B cell (primary cell): ENCODE data around the gene PDE11A. TPM values are rescaled to one million over a fixed set of nuclear protein-coding genes. Genes with fewer than 3 reads are reported as not detected.
A peak's percentile ranks its signal among the peaks of the same experiment; 100 is the strongest.

Source experiments
- ATAC-seq: fragments of 200-7000 bp; cut with Tn5 transposase; one replicate; pipeline ENCODE4 v1.10.0; 2021; ENCODE audit warnings: low read depth, mild to moderate bottlenecking, moderate number of reproducible peaks, moderate library complexity
- CTCF ChIA-PET: fragments of 350-600 bp; sonication (Branson Sonifier 250); formaldehyde crosslinking; loops from one replicate; lab custom pipeline; 2021; ENCODE audit warnings: antibody characterized with exemption, inconsistent platforms; lab: Charles Lee
- POLR2A ChIA-PET: fragments of 350-600 bp; sonication (Branson Sonifier 250); formaldehyde crosslinking; loops from one replicate; lab custom pipeline; 2021; ENCODE audit warnings: antibody characterized with exemption; lab: Charles Lee
- DNase-seq: peaks from one replicate; pipeline ENCODE4 v3.0.0; 2013
- H2AFZ ChIP-seq: 2 replicates; pipeline ENCODE4 v1.6.1; 2012; ENCODE audit warnings: mild to moderate bottlenecking, low read depth, low read length; ENCODE audit not compliant: insufficient read depth, poor library complexity, severe bottlenecking
- H3K27ac ChIP-seq, 2 donors: 1 replicate in 1 of 2; 2 replicates in 1 of 2; pipeline ENCODE4 v1.5.1; 2012 to 2013; ENCODE audit warnings: low read length in 2 of 2, mild to moderate bottlenecking in 2 of 2, moderate library complexity in 1 of 2
- H3K27me3 ChIP-seq, 4 experiments: fragments of 200-600 bp in 1 of 4; sonication (generic) in 1 of 4; replicated peaks in 1 of 4; 1 replicate in 2 of 4; 2 replicates in 2 of 4; pipeline versions ENCODE4 v1.6.1 to v1.7.0; 2013 to 2016; ENCODE audit warnings: low read length in 3 of 4, mild to moderate bottlenecking in 2 of 4, mixed read lengths in 1 of 4, moderate library complexity in 1 of 4; ENCODE audit not compliant: insufficient read depth in 4 of 4, control insufficient read depth in 3 of 4; ENCODE audit errors: control extremely low read depth in 1 of 4
- H3K36me3 ChIP-seq, 2 experiments: replicated peaks in 1 of 2; 1 replicate in 1 of 2; 2 replicates in 1 of 2; pipeline versions ENCODE4 v1.6.1 to v1.7.1; 2013; ENCODE audit warnings: low read length in 1 of 2; ENCODE audit not compliant: insufficient read depth in 2 of 2, control insufficient read depth in 1 of 2; ENCODE audit errors: control extremely low read depth in 1 of 2, extremely low read depth in 1 of 2
- H3K4me1 ChIP-seq, 2 donors: fragments of 200-600 bp in 1 of 2; sonication (generic) in 1 of 2; 1 replicate in 1 of 2; 2 replicates in 1 of 2; pipeline versions ENCODE4 v1.5.1 to v1.6.1; 2013 to 2017; ENCODE audit warnings: low read length in 2 of 2; ENCODE audit not compliant: control insufficient read depth in 2 of 2, insufficient read depth in 2 of 2
- H3K4me2 ChIP-seq: replicated peaks from 2 replicates; pipeline ENCODE3; 2012; ENCODE audit warnings: mild to moderate bottlenecking, low read depth, low read length; ENCODE audit not compliant: poor library complexity, severe bottlenecking
- H3K4me3 ChIP-seq, 5 experiments: fragments of 200-600 bp in 1 of 5; sonication (generic) in 1 of 5; 1 replicate in 3 of 5; 2 replicates in 2 of 5; pipeline versions ENCODE4 v1.5.1 to v1.7.0; 2011 to 2016; ENCODE audit warnings: low read length in 4 of 5, mild to moderate bottlenecking in 4 of 5, low read depth in 2 of 5, control low read depth in 1 of 5, moderate library complexity in 1 of 5; ENCODE audit not compliant: insufficient read depth in 1 of 5; ENCODE audit errors: control extremely low read depth in 1 of 5, extremely low read depth in 1 of 5
- H3K79me2 ChIP-seq: fragments of 200-600 bp; sonication (generic); one replicate; pipeline ENCODE4 v1.6.0; 2016; ENCODE audit warnings: low read length; ENCODE audit not compliant: control insufficient read depth, insufficient read depth
- H3K9ac ChIP-seq: fragments of 200-600 bp; sonication (generic); 2 replicates; pipeline ENCODE4 v1.6.1; 2017; ENCODE audit warnings: mild to moderate bottlenecking, low read length, moderate library complexity
- H3K9me3 ChIP-seq, 3 donors: one replicate each; pipeline versions ENCODE4 v1.6.1 to v1.7.1; 2013; ENCODE audit warnings: low read length in 2 of 3; ENCODE audit not compliant: control insufficient read depth in 2 of 3, insufficient read depth in 1 of 3; ENCODE audit errors: control extremely low read depth in 1 of 3
- H4K20me1 ChIP-seq: 2 replicates; pipeline ENCODE4 v1.6.0; 2012; ENCODE audit warnings: mild to moderate bottlenecking, low read length; ENCODE audit not compliant: insufficient read depth, control insufficient read depth, poor library complexity, severe bottlenecking
- H3K27ac Mint-ChIP-seq: one replicate; pipeline ENCODE4 v1.8.0; 2021; ENCODE audit warnings: mixed read lengths
- H3K27me3 Mint-ChIP-seq: one replicate; pipeline ENCODE4 v1.8.0; 2021; ENCODE audit warnings: mixed read lengths
- H3K4me1 Mint-ChIP-seq: one replicate; pipeline ENCODE4 v1.8.0; 2021; ENCODE audit warnings: mixed read lengths
- H3K4me3 Mint-ChIP-seq: one replicate; pipeline ENCODE4 v1.8.0; 2021; ENCODE audit warnings: mixed read lengths
- H3K9me3 Mint-ChIP-seq: one replicate; pipeline ENCODE4 v1.8.0; 2022; ENCODE audit warnings: mixed read lengths; ENCODE audit not compliant: insufficient read depth
- EZH2 ChIP-seq: IDR thresholded peaks from 2 replicates; pipeline ENCODE4 v1.6.1; 2012; ENCODE audit warnings: borderline replicate concordance, low read depth, mild to moderate bottlenecking, moderate library complexity, low read length; ENCODE audit not compliant: insufficient read depth, poor library complexity, severe bottlenecking
- WGBS: methylation state at CpG from one replicate; pipeline ENCODE4 v1.1.5; 2013; ENCODE audit warnings: missing lambda C conversion rate; ENCODE audit not compliant: insufficient coverage; 5-methylcytosine and 5-hydroxymethylcytosine counted together
- intact Hi-C: fragments of 100-400 bp; cut with micrococcal nuclease; formaldehyde crosslinking; loops from one replicate; pipeline ENCODE4 v1.10.0; 2022
- polyA plus RNA-seq: library from polyadenylated mRNA; depleted of rRNA; stranded (reverse); fragments of >200 nt; gene quantifications from 2 replicates; pipeline ENCODE4 v1.2.3, GENCODE V29; 2012
- total RNA-seq, 2 donors: library from RNA; stranded (reverse); fragments of 120-200 nt in 1 of 2; gene quantifications; 1 replicate in 1 of 2; 2 replicates in 1 of 2; pipeline versions ENCODE4 v1.2.3 to v1.2.4, GENCODE V29; 2013 to 2022
- TF ChIP-seq, protein P1 (sequence below): fragments of 200-600 bp; IDR thresholded peaks from one replicate; pipeline ENCODE4 v1.8.0; 2022; ENCODE audit warnings: antibody characterized with exemption, mild to moderate bottlenecking

The PDE11A gene
- total and polyA plus RNA-seq, 2 donors (not counting 1 experiment from before 2014, with no cell fraction given) = 0.25 TPM; not detected in 1

- H3K79me2 ChIP-seq = no peaks in the 10 kb centered on the region
- H3K4me3 ChIP-seq = no peak overlapping the region
- CTCF ChIA-PET = interaction anchor here (1.5 to 1.6 kb wide), 2 partner anchors 8 to 10 kb away, joined by 7 to 9 read pairs; no protein-coding TSS in a partner anchor
- Mint-ChIP-seq H3K4me3 (no peak overlapping the region), H3K9me3 (no peaks in the 10 kb centered on the region), H3K4me1 (no peaks in the 10 kb centered on the region), H3K27ac (no peak overlapping the region), H3K27me3 (peaks cover 19% of the 10 kb centered on the region)
- no peaks in the 10 kb centered on the region for H4K20me1 ChIP-seq
- ATAC-seq = peak; percentile 39
- POLR2A ChIA-PET = no interaction called here
- H2AFZ ChIP-seq = no peak overlapping the region
- intact Hi-C loops = no loop called here
- peaks cover 0 to 3% (median 0%) of the 10 kb centered on the region in 4 experiments for H3K27me3 ChIP-seq
- no peaks in the 10 kb centered on the region for H3K4me1 ChIP-seq
- WGBS = 74% methylated on average over 3 of the region's 5 CpGs
- no peak overlapping the region for H3K4me2 ChIP-seq
- no peak overlapping the region for H3K27ac ChIP-seq
- no peaks in the 10 kb centered on the region for H3K36me3 ChIP-seq
- no peak overlapping the region for H3K9ac ChIP-seq
- no peaks in the 10 kb centered on the region for H3K9me3 ChIP-seq
- peak; percentile 21 for DNase-seq
- TF ChIP-seq, protein P1, sequence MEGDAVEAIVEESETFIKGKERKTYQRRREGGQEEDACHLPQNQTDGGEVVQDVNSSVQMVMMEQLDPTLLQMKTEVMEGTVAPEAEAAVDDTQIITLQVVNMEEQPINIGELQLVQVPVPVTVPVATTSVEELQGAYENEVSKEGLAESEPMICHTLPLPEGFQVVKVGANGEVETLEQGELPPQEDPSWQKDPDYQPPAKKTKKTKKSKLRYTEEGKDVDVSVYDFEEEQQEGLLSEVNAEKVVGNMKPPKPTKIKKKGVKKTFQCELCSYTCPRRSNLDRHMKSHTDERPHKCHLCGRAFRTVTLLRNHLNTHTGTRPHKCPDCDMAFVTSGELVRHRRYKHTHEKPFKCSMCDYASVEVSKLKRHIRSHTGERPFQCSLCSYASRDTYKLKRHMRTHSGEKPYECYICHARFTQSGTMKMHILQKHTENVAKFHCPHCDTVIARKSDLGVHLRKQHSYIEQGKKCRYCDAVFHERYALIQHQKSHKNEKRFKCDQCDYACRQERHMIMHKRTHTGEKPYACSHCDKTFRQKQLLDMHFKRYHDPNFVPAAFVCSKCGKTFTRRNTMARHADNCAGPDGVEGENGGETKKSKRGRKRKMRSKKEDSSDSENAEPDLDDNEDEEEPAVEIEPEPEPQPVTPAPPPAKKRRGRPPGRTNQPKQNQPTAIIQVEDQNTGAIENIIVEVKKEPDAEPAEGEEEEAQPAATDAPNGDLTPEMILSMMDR = no peak
- TF ChIP-seq EZH2 = no peak
These were observed 318.7 kb downstream of the PDE11A start for GRCh38 chr2:177753682-177754491.

- no peak overlapping the region for H3K27ac Mint-ChIP-seq
- H3K4me3 Mint-ChIP-seq = no peak overlapping the region
- no peak overlapping the region for H3K4me2 ChIP-seq
- DNase-seq = no peak
- peaks cover 11% of the 10 kb centered on the region for H3K27me3 Mint-ChIP-seq
- no peak for ATAC-seq
- no peak overlapping the region for H3K9ac ChIP-seq
- H3K79me2 ChIP-seq = no peaks in the 10 kb centered on the region
- TF ChIP-seq, protein P1 = no peak
- TF ChIP-seq EZH2 = no peak
- no peaks in the 10 kb centered on the region for H3K9me3 Mint-ChIP-seq
- no peaks in the 10 kb centered on the region for H3K27me3 ChIP-seq
- no peaks in the 10 kb centered on the region for H3K9me3 ChIP-seq
- H2AFZ ChIP-seq = no peak overlapping the region
- intact Hi-C loops = no loop called here
- ChIA-PET CTCF (interaction anchor here (1.1 to 2.6 kb wide), 3 partner anchors 14 to 259 kb away, joined by 3 to 9 read pairs (median 4); no protein-coding TSS in a partner anchor), POLR2A (no interaction called here)
- no peaks in the 10 kb centered on the region for H3K4me1 ChIP-seq
- no peak overlapping the region for H3K4me3 ChIP-seq
- no peak overlapping the region for H3K27ac ChIP-seq
- H3K4me1 Mint-ChIP-seq = no peaks in the 10 kb centered on the region
- H3K36me3 ChIP-seq = no peaks in the 10 kb centered on the region
- H4K20me1 ChIP-seq = no peaks in the 10 kb centered on the region
- no CpG with 5 or more reads among the region's 3 CpGs for WGBS
These were observed 324.2 kb downstream of the PDE11A start for GRCh38 chr2:177748360-177748759.
